Activated CD8-positive, alpha-beta memory T cell treated with anti-CD3 and anti-CD28 coated beads, Interleukin-2, amount 50 U/mL, for 24 hours (primary cell): Measurements from ENCODE around the gene GAK.

ENCODE experiments used
- DNase-seq: peaks from one replicate; pipeline ENCODE4 v3.0.0-alpha.2; 2020; ENCODE audit errors: extremely low read depth

The GAK gene

GRCh38 chr4:907691-908425 lies 24.3 kb downstream of the GAK start:
- no peak for DNase-seq

- DNase-seq: no peak
These were observed 25.1 kb downstream of the GAK start for GRCh38 chr4:907103-907400.

GRCh38 chr4:906339-907102 lies 25.6 kb downstream of the GAK start:
- no peak for DNase-seq

GRCh38 chr4:905485-906338 lies 26.4 kb downstream of the GAK start:
- no peak for DNase-seq

GRCh38 chr4:903066-904046 lies 28.8 kb downstream of the GAK start:
- DNase-seq: no peak

GRCh38 chr4:901192-901910 lies 30.8 kb downstream of the GAK start:
- no peak for DNase-seq

GRCh38 chr4:900721-901120 lies 31.4 kb downstream of the GAK start:
- DNase-seq: no peak

GRCh38 chr4:900073-900472 lies 32.0 kb downstream of the GAK start:
- DNase-seq: no peak

GRCh38 chr4:899556-899906 lies 32.6 kb downstream of the GAK start:
- DNase-seq: no peak

- no peak for DNase-seq
These were observed 33.1 kb downstream of the GAK start for GRCh38 chr4:898869-899555.

GRCh38 chr4:898123-898522 lies 34.0 kb downstream of the GAK start:
- no peak for DNase-seq

- no peak for DNase-seq
These were observed 35.5 kb downstream of the GAK start for GRCh38 chr4:896630-897029.

GRCh38 chr4:896216-896615 lies 35.9 kb downstream of the GAK start:
- DNase-seq: no peak

- no peak for DNase-seq
These were observed 36.5 kb downstream of the GAK start for GRCh38 chr4:895596-895995.

- no peak for DNase-seq
These were observed 38.0 kb downstream of the GAK start for GRCh38 chr4:893995-894705.

- no peak for DNase-seq
These were observed 38.7 kb downstream of the GAK start for GRCh38 chr4:893276-893994.

- no peak for DNase-seq
These were observed 39.3 kb downstream of the GAK start for GRCh38 chr4:892780-893179.

- DNase-seq: no peak
These were observed 40.4 kb downstream of the GAK start for GRCh38 chr4:891747-892146.
